Measurements from ENCODE around the gene ARRDC1.

GRCh38 chr9:137588891-137589290 is 16.6 kb upstream of the ARRDC1 start:
- TF ChIP-seq GATA2 (IDR thresholded peaks at IDR 0.05; ENCODE audit: low read depth, low read length) (no peak), GATA3 (IDR thresholded peaks at IDR 0.05; ENCODE audit: low read depth, low read length) (no peak)

Measured in SH-SY5Y (cell line).